Astrocyte of the hippocampus (primary cell): ENCODE measurements around the gene PYURF.

Experiments
- DNase-seq: peaks from one replicate; pipeline ENCODE4 v3.0.0; 2011; ENCODE audit warnings: low read depth, low spot score

Gene PYURF

GRCh38 chr4:88523325-88524129, at the start of gene PYURF:
Gene PYURF, minus strand, starts transcription at chr4:88523776. Its CDS starts 76 bp downstream, at chr4:88523700.
- DNase-seq, result peak; percentile 98

GRCh38 chr4:88570001-88570400, 46.4 kb upstream of the PYURF start:
- peak; percentile 18 for DNase-seq

GRCh38 chr4:88567591-88567990, 44.0 kb upstream of the PYURF start:
- no peak for DNase-seq

GRCh38 chr4:88549815-88550214, 26.2 kb upstream of the PYURF start:
- DNase-seq, result no peak

GRCh38 chr4:88539322-88540068, 15.9 kb upstream of the PYURF start:
- DNase-seq, result peak; percentile 50

GRCh38 chr4:88537709-88538108, 14.1 kb upstream of the PYURF start:
- no peak for DNase-seq

- no peak for DNase-seq
Measured at GRCh38 chr4:88535090-88535755, 11.6 kb upstream of the PYURF start.

GRCh38 chr4:88533937-88534750, 10.6 kb upstream of the PYURF start:
- DNase-seq, result peak; percentile 68

GRCh38 chr4:88533088-88533790, 9.7 kb upstream of the PYURF start:
- DNase-seq, result peak; percentile 8

- no peak for DNase-seq
Measured at GRCh38 chr4:88531549-88531948, 8.0 kb upstream of the PYURF start.

GRCh38 chr4:88528861-88529260, 5.3 kb upstream of the PYURF start:
- DNase-seq, result no peak

- DNase-seq, result no peak
Measured at GRCh38 chr4:88527787-88528186, 4.2 kb upstream of the PYURF start.

GRCh38 chr4:88526221-88526815, 2.7 kb upstream of the PYURF start:
- DNase-seq, result peak; percentile 12

- no peak for DNase-seq
Measured at GRCh38 chr4:88524171-88524570, 595 bp upstream of the PYURF start.

GRCh38 chr4:88522702-88523324, 763 bp downstream of the PYURF start:
- peak; percentile 57 for DNase-seq

- DNase-seq, result no peak
Measured at GRCh38 chr4:88518911-88519310, 4.7 kb downstream of the PYURF start.

- no peak for DNase-seq
Measured at GRCh38 chr4:88517825-88518224, 5.8 kb downstream of the PYURF start.

GRCh38 chr4:88516746-88517145, 6.8 kb downstream of the PYURF start:
- DNase-seq, result no peak

GRCh38 chr4:88514557-88515511, 8.7 kb downstream of the PYURF start:
- no peak for DNase-seq
